ENCODE results near the gene ZFAND3. TPM values are rescaled to one million over a fixed set of nuclear protein-coding genes. Genes with fewer than 3 reads are reported as not detected.

The ZFAND3 gene
- total and polyA plus RNA-seq, 2 donors (not counting 3 experiments of a cell fraction or from before 2014, with no cell fraction given) = 15.4 to 54.2 TPM

GRCh38 chr6:38004908-38005307, 185.4 kb downstream of the ZFAND3 start:
- Histone ChIP-seq H4K20me1 (replicated peaks; ENCODE audit: control insufficient read depth, extremely low read depth, insufficient read depth, low read length) (peaks cover 2% of the 10 kb centered on the region), H2AFZ (ENCODE audit: low read depth, low read length) (no peak overlapping the region), H3K4me2 (ENCODE audit: insufficient read depth, low read length) (no peak overlapping the region), H3K9me1 (replicated peaks; ENCODE audit: control insufficient read depth, extremely low read depth, insufficient read depth, low read length) (peaks cover 6% of the 10 kb centered on the region), H3K27ac (ENCODE audit: insufficient read depth, low read depth, low read length) (no peak overlapping the region), H3K27me3 (ENCODE audit: control insufficient read depth in 2 of 2, insufficient read depth in 2 of 2, low read length in 2 of 2) (no peaks in the 10 kb centered on the region), H3K9ac (replicated peaks; ENCODE audit: extremely low read depth, insufficient read depth, low read length) (no peak overlapping the region), H3K4me3 (replicated peaks in 1 of 3; ENCODE audit: insufficient read depth in 1 of 3, low read depth in 1 of 3, low read length in 3 of 3) (no peak overlapping the region), H3K79me2 (ENCODE audit: control insufficient read depth, insufficient read depth, low read length) (peaks cover 47% of the 10 kb centered on the region), H3K9me3 (replicated peaks; ENCODE audit: control insufficient read depth, insufficient read depth, low read length) (no peaks in the 10 kb centered on the region), H3K4me1 (ENCODE audit: control insufficient read depth, extremely low read depth, insufficient read depth, low read length) (no peaks in the 10 kb centered on the region), H3K36me3 (ENCODE audit: control insufficient read depth in 2 of 2, extremely low read depth in 1 of 2, insufficient read depth in 2 of 2, low read length in 2 of 2) (no peaks in the 10 kb centered on the region)
- FAIRE-seq (no peak), DNase-seq (ENCODE audit: low read depth, low spot score) (no peak)
- no TSS peak for BruUV-seq (replicated peaks)
- TF ChIP-seq FOS (IDR thresholded peaks at IDR 0.05; ENCODE audit: borderline replicate concordance, insufficient read depth, low read length) (no peak), GATA2 (IDR thresholded peaks at IDR 0.05; ENCODE audit: insufficient read depth, insufficient read length, low read depth, low read length) (no peak), JUN (IDR thresholded peaks at IDR 0.05; ENCODE audit: borderline replicate concordance, insufficient read depth, insufficient read length, low read depth) (no peak), CTCF (IDR thresholded peaks at IDR 0.05; ENCODE audit: extremely low read depth in 1 of 2, insufficient read depth in 1 of 2, low read depth in 1 of 2, low read length in 2 of 2) (no peak), EZH2 (IDR thresholded peaks at IDR 0.05; ENCODE audit: borderline replicate concordance, low read depth, low read length, severe bottlenecking) (no peak), POLR2A (IDR thresholded peaks at IDR 0.05; ENCODE audit: low read depth, low read length) (no peak), POLR2AphosphoS5 (IDR thresholded peaks at IDR 0.05; ENCODE audit: insufficient read depth, low read depth, low read length) (no peak), MYC (IDR thresholded peaks at IDR 0.05; ENCODE audit: low read depth, low read length) (no peak), MAX (IDR thresholded peaks at IDR 0.05; ENCODE audit: insufficient read depth, insufficient read length) (no peak)
- dilution Hi-C loops (cut with MboI; ENCODE audit: extremely low pct_ligation_motif_present, low sequenced_read_pairs) (no loop called here), intact Hi-C loops (cut with micrococcal nuclease) (no loop called here)
- ChIA-PET CTCF (no interaction called here), POLR2A (no interaction called here)
